ENCODE measurements around the gene ATP2B3.
A peak's percentile ranks its signal among the peaks of the same experiment; 100 is the strongest.

The ATP2B3 gene

GRCh38 chrX:153488231-153488914, 29.1 kb upstream of the ATP2B3 start:
- DNase-seq (ENCODE audit: low spot score) = peak; percentile 37

- DNase-seq (ENCODE audit: low spot score) = no peak
Measured at GRCh38 chrX:153490217-153490930, 27.1 kb upstream of the ATP2B3 start.

GRCh38 chrX:153491351-153491914, 26.0 kb upstream of the ATP2B3 start:
- DNase-seq (ENCODE audit: low spot score) = no peak

- no peak for DNase-seq (ENCODE audit: low spot score)
Measured at GRCh38 chrX:153491918-153492317, 25.5 kb upstream of the ATP2B3 start.

- no peak for DNase-seq (ENCODE audit: low spot score)
Measured at GRCh38 chrX:153492543-153492942, 24.9 kb upstream of the ATP2B3 start.

GRCh38 chrX:153493085-153493484, 24.4 kb upstream of the ATP2B3 start:
- no peak for DNase-seq (ENCODE audit: low spot score)

GRCh38 chrX:153494061-153494460, 23.4 kb upstream of the ATP2B3 start:
- no peak for DNase-seq (ENCODE audit: low spot score)

- DNase-seq (ENCODE audit: low spot score) = peak; percentile 78
Measured at GRCh38 chrX:153494541-153495361, 22.7 kb upstream of the ATP2B3 start, which contains the start of gene BGN. Gene BGN (plus strand): TSS chrX:153494980. CDS start chrX:153504632, 9,652 bp downstream.

- DNase-seq (ENCODE audit: low spot score) = no peak
Measured at GRCh38 chrX:153495362-153495751, 22.1 kb upstream of the ATP2B3 start.

- DNase-seq (ENCODE audit: low spot score) = no peak
Measured at GRCh38 chrX:153495903-153496589, 21.4 kb upstream of the ATP2B3 start.

GRCh38 chrX:153496590-153496959, 20.9 kb upstream of the ATP2B3 start:
- no peak for DNase-seq (ENCODE audit: low spot score)

- no peak for DNase-seq (ENCODE audit: low spot score)
Measured at GRCh38 chrX:153498453-153498852, 19.0 kb upstream of the ATP2B3 start.

GRCh38 chrX:153499341-153499740, 18.1 kb upstream of the ATP2B3 start:
- DNase-seq (ENCODE audit: low spot score) = no peak

- DNase-seq (ENCODE audit: low spot score) = no peak
Measured at GRCh38 chrX:153499876-153500275, 17.6 kb upstream of the ATP2B3 start.

GRCh38 chrX:153500676-153501280, 16.7 kb upstream of the ATP2B3 start:
- DNase-seq (ENCODE audit: low spot score) = no peak

GRCh38 chrX:153501530-153501929, 15.9 kb upstream of the ATP2B3 start:
- DNase-seq (ENCODE audit: low spot score) = no peak

- DNase-seq (ENCODE audit: low spot score) = no peak
Measured at GRCh38 chrX:153502131-153502530, 15.3 kb upstream of the ATP2B3 start.

GRCh38 chrX:153502796-153503195, 14.6 kb upstream of the ATP2B3 start:
- no peak for DNase-seq (ENCODE audit: low spot score)

GRCh38 chrX:153504445-153505016, 12.9 kb upstream of the ATP2B3 start:
- no peak for DNase-seq (ENCODE audit: low spot score)

GRCh38 chrX:153505361-153505760, 12.1 kb upstream of the ATP2B3 start:
- no peak for DNase-seq (ENCODE audit: low spot score)

All from HuH-7 (cell line).